Right ventricle myocardium inferior (tissue), 1 donor: ENCODE results near the gene C18orf63. TPM values are rescaled to one million over a fixed set of nuclear protein-coding genes. Genes with fewer than 3 reads are reported as not detected.
A peak's percentile ranks its signal among the peaks of the same experiment; 100 is the strongest.
"Not testable (repeated sequence)": the region's sequence is repeated elsewhere in the genome, so short reads cannot be mapped to it uniquely, and the experiment has no call there.

Experiments used
- ATAC-seq: fragments of 200-7000 bp; cut with Tn5 transposase; one replicate; pipeline ENCODE4 v1.9.1; 2020; ENCODE audit warnings: mild to moderate bottlenecking, moderate library complexity
- DNase-seq: peaks from one replicate; pipeline ENCODE4 v3.0.0; 2021; ENCODE audit errors: missing footprints
- intact Hi-C: fragments of 100-400 bp; cut with DNase I; formaldehyde crosslinking; loops from one replicate; pipeline ENCODE4 v1.11.0; 2022
- total RNA-seq: library from RNA; stranded (reverse); fragmentation: NEBNext Ultra II Directional; extraction: Animal tissue kit (Norgen Biotek cat#: 25700); gene quantifications from one replicate; pipeline ENCODE4 v1.2.1, GENCODE V29; 2021
- donor health status: DM: no; HTN: yes; CAD: no; lungs with severe emphysema.

Gene C18orf63
- total RNA-seq, 1 donor from 2014 or later, result not detected

DNA sequence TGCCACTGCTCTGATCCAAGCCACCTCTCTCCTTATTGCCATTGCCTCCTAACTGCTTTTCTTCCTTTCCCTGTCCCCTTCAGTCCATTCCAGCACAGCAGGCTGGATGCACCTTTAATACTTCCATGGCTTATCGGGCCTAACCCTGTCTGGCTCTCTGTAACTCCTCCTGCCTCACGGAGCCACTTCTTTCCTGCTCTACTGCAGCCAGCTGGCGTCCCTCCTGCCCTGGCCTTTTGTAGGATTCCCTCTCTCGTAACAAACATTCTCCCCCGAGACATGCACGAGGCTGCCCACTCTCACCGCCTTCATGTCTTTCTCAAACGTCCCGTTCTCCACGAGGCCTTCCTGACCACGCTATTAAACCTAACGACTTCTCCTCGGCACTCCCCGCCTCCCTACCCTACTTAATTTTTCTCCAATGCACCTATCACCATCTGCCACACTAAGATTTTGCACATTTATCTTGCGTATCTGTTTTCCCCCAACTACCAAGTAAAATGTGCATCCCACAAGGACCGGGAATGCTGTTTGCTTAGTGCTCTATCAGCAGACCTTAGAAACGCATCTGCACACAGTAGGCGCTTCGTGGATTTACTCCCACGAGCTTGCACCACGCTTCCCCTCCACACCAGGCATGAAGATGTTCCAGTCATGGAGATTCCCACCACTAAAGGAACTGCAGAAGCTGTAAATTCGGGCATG, 728 bp upstream of the C18orf63 start:
- intact Hi-C loops, result no loop called here
- ATAC-seq (peak; percentile 71), DNase-seq (no peak)

DNA sequence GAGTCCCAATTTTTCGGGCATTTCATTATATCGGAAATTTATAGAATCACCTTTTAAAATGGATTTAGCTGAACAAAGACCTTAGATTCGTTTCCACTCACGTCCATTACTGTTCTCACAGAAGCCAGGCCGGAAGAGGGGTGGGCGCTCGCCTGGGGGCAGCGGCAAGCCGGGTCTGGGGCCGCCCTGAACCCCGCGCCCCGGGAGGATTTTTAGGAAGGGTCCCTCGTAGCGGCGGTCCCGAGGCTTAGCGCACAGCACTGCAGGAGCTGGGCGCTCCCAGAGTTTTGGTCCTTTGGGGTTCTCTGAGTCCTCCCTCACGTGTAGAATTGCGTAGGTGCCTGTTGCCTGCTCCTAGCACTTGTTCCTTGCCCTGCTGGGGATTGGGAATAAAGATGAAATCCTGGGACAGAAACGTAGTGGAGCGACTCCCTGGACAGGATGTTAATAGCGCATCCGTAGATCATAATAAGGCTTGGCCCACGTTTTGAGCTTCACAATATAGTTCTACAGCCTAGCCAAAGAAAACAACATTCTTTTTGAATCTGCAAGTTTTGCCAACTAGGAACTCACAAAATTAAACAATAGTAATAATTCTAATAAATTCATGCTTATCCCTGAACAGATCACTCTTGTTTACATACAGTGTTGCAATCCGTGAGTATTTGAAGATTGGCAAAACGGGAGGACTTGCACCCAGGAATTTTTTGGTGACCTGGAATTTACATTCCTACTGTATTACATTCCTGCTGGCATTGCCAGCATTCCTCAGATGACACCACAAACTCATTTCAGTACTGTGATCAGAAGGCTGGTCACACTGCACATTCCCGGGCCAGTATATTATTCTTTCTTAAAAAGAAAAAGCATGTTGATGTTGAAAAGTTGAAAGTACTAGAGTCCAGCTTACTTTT, 875 bp downstream of the C18orf63 start:
- intact Hi-C loops, result no loop called here
- DNase-seq (no peak), ATAC-seq (no peak)

DNA sequence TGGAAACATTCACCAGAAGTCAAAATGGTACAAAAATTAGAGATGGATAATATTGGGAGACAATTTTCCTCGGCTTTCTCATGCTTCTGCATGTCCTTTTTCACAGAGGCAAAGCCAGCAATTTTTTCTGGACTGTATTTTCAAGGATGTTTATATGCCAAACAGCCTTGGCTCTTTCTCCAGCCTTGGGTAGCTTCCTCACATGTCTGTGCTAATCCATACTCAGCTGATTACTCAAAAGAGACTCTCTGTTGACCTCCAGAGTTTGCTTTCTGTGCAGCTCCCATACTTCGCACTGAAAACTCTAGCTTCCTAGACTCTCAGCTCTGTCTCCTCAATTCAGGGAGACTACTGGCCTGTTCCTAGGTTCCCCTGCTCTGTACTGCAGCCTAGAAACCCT, 10.6 kb downstream of the C18orf63 start:
- no peak for ATAC-seq
- intact Hi-C loops, result no loop called here
- no peak for DNase-seq

DNA sequence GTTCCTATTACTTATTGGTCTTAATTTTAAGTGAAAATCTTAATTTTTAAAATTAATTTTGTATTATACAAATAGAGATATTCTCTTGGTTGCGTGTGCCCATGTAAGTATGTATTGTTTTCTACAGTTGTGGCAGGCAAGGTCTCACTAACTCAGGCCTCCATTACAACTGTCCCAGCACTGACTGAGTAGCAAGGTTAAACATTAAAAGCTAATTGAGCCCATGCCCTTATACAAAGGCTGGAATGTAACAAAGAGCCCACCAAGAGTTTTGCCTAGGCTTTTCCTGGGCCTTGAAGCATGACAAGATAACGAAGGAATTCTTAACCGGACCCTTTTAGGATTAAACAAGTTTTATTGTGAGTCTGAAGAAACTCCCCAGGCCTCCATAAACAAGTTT, 11.2 kb downstream of the C18orf63 start:
- DNase-seq, result not testable (repeated sequence)

DNA sequence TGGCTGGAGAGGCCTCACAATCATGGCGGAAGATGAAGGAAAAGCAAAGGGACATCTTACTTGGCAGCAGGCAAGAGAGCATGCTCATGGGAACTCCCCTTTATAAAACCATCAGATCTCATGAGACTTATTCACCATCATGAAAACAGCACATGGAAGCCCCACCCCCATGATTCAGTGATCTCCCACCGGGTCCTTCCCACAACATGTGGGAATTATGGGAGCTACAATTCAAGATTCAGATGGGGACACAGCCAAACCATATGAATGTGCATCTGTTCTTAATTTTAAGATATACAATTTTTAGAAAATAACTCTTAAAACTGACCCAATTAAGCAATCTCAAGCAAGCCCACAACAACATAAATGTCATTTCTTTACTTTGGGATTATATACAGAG, 12.6 kb downstream of the C18orf63 start:
- intact Hi-C loops, result no loop called here
- ATAC-seq (no peak), DNase-seq (no peak)

More for the DNA sequence above, 11.2 kb downstream of the C18orf63 start:
- ATAC-seq, intact Hi-C loops: not testable (repeated sequence)

DNA sequence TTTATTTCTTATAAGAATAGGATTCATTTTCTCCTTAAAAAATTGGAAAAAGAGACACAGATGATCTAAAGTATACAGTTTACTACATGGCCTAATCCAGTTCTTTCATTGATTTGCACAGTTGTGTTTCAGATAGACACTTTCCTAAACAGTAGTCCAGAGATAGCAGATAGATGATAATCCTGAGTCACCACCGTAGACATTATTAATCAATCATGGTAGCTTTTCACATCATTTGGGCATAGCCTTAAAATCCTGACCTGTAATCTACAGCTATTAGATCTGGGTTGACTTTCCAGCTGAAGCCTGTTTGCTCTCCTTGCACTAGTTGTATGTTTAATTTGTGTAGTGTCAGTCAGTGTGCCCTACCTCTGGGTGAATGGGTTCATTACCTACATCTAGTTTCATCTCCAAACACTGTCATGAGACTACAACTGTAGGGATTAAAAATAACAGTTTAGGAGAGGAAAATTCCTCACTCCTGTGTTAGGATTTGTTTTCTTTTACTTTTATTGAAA, 14.1 kb downstream of the C18orf63 start:
- no peak for ATAC-seq
- intact Hi-C loops, result no loop called here
- DNase-seq, result no peak

DNA sequence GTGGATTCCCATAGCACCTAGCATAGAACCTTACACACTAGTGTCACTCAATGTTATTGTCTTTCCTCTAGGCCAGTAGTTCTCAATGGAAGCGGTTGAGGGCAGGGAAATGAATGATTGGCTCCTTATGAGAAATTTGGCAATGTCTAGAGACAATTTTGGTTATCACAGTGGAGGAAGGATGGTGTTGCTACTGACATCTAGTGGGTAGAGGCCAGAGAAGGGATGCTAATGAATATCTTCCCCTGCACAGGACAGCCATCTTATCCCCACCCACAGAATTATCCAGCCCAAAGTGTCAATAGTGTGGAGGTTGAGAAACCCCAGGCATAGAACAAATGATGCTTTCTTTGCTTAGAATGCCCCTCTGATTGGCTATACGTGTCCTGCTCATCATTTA, 15.8 kb downstream of the C18orf63 start:
- DNase-seq, result no peak
- peak; percentile 56 for ATAC-seq
- intact Hi-C loops, result no loop called here

DNA sequence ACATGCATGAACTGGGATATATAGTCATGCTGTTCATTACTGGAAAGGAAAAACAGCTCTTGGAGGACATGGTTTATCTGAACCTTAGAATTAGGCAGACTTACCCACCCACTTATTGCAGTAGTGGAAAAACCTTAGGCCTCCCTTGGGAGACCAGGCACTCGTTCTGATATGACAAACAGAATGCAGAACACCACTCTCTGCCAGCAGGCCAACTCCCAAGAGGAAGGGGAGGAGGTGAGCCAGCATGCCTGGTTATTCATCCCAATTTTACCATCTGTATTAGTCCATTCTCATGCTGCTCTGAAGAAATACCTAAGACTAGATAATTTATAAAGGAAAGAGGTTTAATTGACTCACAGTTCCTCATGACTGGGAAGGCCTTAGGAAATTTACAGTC, 17.5 kb downstream of the C18orf63 start:
- intact Hi-C loops, result no loop called here
- ATAC-seq (no peak), DNase-seq (no peak)

DNA sequence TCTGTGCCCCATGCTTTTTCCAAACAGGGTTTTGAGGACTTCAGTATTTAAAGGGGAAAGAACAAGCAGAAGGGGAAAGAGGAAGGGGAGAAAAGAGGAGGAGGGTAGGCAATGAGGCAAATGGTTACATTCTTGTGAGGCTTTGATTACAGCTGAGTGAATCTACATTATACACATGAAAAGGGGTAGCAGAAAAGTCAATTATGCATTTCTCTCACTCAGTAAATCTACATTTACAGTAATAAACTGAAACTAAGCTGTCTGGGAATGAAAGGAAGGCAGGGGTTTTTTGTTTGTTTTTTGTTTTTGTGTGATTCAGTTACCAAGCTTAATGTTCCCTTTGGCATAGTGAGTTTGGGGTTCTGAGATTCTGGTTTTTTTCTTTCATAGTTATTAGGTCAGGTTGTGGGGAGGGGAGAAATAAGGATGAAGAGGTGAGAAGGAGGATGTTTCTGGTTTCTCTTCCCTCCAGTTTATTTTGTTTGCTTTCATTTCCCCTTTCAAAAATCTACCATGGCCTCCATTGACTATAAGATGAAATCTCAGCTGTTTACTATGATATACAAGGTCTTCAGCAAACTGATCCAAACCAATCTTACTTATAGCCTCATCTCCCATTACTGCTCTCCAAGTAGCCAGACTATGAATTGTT, 18.7 kb downstream of the C18orf63 start:
- intact Hi-C loops, result no loop called here
- no peak for ATAC-seq
- DNase-seq, result no peak

DNA sequence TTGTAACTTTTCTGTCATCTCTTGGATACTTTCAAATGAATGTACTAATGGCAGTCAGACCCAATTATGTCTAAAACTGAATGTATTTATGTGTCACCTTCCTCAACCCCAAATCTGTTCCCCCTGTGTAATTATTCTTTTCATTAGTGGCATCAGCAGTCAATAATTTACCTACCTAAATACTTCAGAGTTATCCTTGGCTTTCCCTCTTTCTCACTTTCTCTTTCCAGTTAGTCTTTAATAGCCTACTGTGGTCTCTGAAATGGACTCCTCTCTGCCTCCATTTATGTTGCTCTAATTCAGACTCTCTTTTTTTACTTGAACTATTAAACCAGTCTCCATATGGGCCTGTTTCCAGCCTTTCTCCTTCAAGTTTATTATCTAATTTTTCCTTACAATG, 21.0 kb downstream of the C18orf63 start:
- intact Hi-C loops, result no loop called here
- ATAC-seq (no peak), DNase-seq (no peak)

DNA sequence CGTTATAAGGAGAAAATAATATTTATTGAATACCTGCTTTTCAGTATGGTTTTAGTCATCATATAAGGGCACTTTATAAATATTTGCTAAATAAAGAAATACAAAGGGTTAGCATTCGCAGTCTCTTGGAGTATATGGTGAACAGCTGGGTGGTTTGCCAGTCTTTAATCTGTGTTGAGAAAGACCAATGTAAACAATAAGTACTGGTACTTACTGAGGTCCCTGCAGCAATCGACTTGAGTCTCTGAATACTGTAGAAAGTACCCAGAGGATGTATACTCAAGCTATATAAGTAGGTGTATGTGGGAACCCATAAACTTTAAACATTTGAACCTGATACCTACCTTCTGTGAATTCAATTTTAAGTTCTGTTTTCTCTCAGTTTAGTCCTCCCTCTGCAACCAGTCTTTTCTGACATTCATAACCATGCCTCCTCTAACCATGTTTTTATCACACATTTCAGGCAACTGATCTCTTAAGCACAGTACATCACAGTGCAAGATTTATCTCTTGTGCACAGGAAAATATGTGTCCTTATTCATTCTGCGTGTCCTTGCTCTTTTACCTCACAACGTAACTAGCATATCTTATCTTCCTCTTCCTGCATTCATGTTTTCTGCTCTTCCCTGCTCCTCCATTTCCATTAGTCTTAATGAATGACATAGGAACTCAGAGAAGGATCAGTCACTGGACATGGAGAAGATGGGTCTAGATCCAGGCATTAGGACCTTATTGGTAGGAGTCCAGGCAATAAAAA, 21.7 kb downstream of the C18orf63 start:
- DNase-seq (no peak), ATAC-seq (no peak)
- intact Hi-C loops, result no loop called here

DNA sequence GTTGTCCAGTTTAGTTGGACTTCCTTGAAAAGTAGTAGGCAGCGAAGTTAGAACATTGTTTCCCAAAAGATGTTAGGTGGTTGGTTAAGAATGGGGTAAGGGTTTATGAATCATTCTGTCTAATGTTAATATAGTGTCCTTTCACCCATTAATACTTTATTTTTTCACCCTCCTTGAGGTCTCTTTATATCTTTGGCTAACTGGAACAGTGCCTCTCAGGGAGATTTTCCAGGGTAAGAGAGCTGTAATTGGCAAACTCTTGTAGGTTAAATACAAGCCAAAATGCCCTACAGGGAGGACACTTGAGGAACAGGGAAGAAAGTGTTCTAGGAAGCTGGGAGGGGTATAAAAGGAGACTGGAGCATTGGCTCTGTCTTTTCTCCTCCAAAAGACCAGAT, 22.3 kb downstream of the C18orf63 start:
- intact Hi-C loops, result no loop called here
- DNase-seq (no peak), ATAC-seq (no peak)

DNA sequence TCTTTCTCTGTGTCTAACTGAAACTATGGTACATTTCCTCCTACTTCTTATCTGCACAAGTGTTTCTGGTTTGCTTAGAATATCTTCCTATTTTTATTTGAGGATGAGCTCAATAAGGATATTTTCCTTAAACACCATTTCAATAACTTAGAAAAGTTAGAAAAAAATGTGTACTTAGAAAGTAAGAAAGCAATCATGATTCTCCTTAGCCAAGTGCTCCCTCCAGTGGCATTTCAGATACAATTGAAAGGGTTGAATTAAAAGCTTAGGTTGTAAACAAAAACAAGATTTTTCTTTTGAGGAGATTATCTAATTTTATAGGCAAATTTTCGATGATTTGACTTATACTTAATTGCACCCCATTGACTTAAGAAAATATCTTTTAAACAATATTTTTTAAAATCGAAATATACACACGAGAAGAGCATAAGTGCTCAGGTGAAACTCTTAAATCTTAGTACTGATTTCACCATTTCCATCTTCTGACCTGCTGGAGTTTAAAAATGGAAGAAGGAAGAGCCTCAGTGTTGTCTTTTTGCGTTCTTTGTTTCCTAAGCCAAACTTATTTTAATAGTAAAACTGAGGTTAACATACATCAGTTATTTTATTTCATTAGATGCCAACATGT, 26.9 kb downstream of the C18orf63 start:
- no peak for DNase-seq
- intact Hi-C loops, result loop anchor here (1.0 to 2.0 kb wide), 2 partner anchors 100 to 146 kb away; no protein-coding TSS in a partner anchor
- no peak for ATAC-seq

DNA sequence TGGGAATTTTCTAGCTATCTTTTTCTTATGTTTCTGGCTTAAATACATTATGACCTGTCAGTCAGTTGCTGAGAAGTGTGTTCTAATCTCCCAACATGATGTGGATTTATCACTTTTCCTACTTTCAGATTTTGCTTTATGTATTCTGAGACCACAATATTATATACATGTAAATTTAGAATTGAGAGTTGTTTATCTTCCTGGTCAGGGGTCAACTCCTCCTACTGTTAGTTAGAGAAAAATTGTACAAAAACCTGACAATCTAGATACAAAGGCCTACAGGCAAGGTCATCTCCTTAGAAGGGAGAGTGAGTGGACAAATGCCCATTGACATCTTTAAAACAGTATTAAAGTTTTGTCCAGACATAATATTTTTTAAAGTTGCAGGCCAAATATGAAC, 30.6 kb downstream of the C18orf63 start:
- no peak for ATAC-seq
- DNase-seq, result no peak
- intact Hi-C loops, result no loop called here

DNA sequence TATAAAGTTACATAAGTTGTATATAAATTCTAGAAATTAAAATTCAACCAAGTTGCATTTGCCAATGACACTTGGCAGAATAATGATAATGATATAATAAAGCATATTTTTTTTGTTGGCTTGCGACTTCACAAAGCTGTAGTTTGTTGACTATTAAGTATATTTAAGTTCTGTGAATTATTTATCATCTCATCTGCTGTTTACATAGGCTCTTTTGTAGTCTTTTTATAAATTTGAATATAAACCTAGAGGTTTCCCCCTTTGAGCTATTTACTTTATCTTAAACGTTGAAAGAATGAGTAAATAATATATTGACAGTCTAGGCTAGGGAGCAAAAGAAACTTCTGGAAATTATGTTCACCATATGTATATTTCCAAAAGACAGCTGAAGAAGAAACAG, 32.9 kb downstream of the C18orf63 start:
- DNase-seq (no peak), ATAC-seq (no peak)
- intact Hi-C loops, result no loop called here

DNA sequence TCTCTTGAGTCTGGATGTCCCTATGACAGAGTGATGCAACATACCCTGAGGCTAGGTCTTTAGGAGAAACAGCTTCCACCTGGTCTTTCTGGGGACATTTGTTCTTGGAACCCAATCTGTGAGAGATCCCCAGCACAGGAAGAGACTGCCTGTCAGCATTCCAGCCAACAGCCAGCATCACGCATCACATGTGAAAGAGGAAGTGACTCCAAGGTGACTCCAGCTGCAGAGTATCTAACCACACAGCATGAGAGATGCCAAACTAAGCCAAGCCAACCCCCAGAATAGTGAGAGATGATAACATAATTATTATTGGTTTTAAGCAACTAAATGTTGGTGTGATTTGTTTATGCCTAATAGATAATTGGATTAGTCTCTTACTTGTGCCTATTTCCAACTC, 35.7 kb downstream of the C18orf63 start:
- no peak for DNase-seq
- intact Hi-C loops, result no loop called here
- ATAC-seq, result no peak

DNA sequence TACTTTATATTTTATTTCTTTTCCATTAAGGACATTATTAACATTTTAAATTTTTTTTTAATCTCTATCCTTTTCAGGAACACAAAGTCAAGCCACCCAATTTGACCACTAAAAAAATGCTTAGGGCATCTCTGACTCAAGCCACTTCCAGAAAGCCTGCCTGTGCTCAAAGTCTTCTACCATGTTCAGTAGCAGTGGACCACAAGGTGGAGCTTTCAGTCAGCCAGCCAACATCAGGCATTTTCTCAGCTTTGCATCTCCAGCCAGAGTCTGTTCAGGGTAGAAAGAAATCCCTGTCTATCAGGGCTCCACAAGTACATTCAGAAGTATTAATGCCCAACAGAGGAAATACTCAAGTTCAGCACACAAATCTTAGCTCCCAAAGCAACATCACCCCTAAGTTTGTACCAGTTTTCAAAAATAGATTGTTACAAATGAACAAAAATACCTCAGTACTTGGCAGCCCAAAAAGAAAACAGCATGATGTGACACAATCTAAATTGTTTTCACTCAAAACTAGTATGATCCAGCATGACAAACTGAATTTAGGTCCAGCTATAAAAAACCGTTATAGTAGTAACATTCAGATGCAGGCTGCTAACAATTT, 37.6 kb downstream of the C18orf63 start:
- intact Hi-C loops, result loop anchor here (1.0 to 2.0 kb wide), 3 partner anchors 124 to 199 kb away; no protein-coding TSS in a partner anchor
- DNase-seq, result no peak
- peak; percentile 92 for ATAC-seq

DNA sequence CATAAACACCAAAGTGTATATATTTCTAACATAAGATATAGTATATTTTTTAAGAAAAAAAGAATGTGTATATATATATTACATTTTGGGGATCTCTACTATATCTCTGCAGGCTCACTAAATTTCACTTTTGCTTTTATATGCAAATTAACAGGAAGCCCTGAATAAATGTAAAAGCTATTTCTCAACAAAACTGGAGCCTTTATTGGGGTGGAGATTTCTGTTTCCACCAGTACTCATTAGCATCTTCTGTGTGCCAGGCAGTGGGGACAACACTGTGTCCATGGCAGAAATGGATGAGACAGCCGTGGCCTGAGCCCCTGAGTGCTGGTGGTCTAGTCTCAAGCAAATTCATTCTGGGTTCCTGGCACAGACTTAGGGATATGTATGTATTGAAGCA, 41.3 kb downstream of the C18orf63 start:
- intact Hi-C loops, result no loop called here
- no peak for DNase-seq

More for the DNA sequence above, 41.3 kb downstream of the C18orf63 start:
- no peak for ATAC-seq
